Mesenchymal stem cell (in vitro differentiated cells and primary cell): ENCODE results near the gene COL6A5.
"Not testable (repeated sequence)": the region's sequence is repeated elsewhere in the genome, so short reads cannot be mapped to it uniquely, and the experiment has no call there.

ENCODE experiments used
- DNase-seq: peaks from one replicate; pipeline ENCODE4 v3.0.0-alpha.2; 2013
- H2AFZ ChIP-seq: one replicate; pipeline ENCODE4 v1.6.1; 2013; ENCODE audit warnings: low read depth, mild to moderate bottlenecking, control low read depth, inconsistent platforms, low read length, moderate library complexity
- H2AK5ac ChIP-seq: 2 replicates; pipeline ENCODE4 v1.6.1; 2013; ENCODE audit warnings: low read length, moderate library complexity, mild to moderate bottlenecking, inconsistent platforms; ENCODE audit not compliant: severe bottlenecking
- H2BK120ac ChIP-seq: one replicate; pipeline ENCODE4 v1.6.1; 2013; ENCODE audit warnings: low read depth, mild to moderate bottlenecking, inconsistent platforms, low read length, moderate library complexity
- H2BK12ac ChIP-seq, 2 experiments: one replicate each; pipeline ENCODE4 v1.6.1; 2013; ENCODE audit warnings: inconsistent platforms in 2 of 2, low read length in 2 of 2, mild to moderate bottlenecking in 2 of 2, moderate library complexity in 2 of 2, control low read depth in 1 of 2
- H2BK15ac ChIP-seq: one replicate; pipeline ENCODE4 v1.6.1; 2013; ENCODE audit warnings: mild to moderate bottlenecking, low read depth, inconsistent platforms; ENCODE audit not compliant: poor library complexity, severe bottlenecking
- H2BK5ac ChIP-seq: 2 replicates; pipeline ENCODE4 v1.6.1; 2013; ENCODE audit warnings: low read depth, mild to moderate bottlenecking, low read length, control low read depth, inconsistent platforms; ENCODE audit not compliant: poor library complexity, severe bottlenecking
- H3K14ac ChIP-seq, 2 experiments: one replicate each; pipeline ENCODE4 v1.6.1; 2013; ENCODE audit warnings: inconsistent platforms in 2 of 2, low read length in 2 of 2, control low read depth in 1 of 2, mild to moderate bottlenecking in 1 of 2, moderate library complexity in 1 of 2
- H3K18ac ChIP-seq, 2 experiments: one replicate each; pipeline ENCODE4 v1.6.1; 2013; ENCODE audit warnings: inconsistent platforms in 2 of 2, low read length in 2 of 2, control low read depth in 1 of 2, low read depth in 1 of 2, mild to moderate bottlenecking in 1 of 2
- H3K23ac ChIP-seq, 2 experiments: one replicate each; pipeline ENCODE4 v1.6.1; 2013; ENCODE audit warnings: inconsistent platforms in 2 of 2, low read length in 2 of 2, mild to moderate bottlenecking in 2 of 2, moderate library complexity in 2 of 2, control low read depth in 1 of 2
- H3K27ac ChIP-seq: 2 replicates; pipeline ENCODE4 v1.5.1; 2013; ENCODE audit warnings: mild to moderate bottlenecking, moderate library complexity, low read length, control low read depth, inconsistent platforms; ENCODE audit not compliant: poor library complexity, severe bottlenecking
- H3K27me3 ChIP-seq, 2 experiments: 2 replicates each; pipeline versions ENCODE4 v1.6.1 to v1.7.0; 2013; ENCODE audit warnings: low read length in 2 of 2, mild to moderate bottlenecking in 2 of 2, moderate library complexity in 2 of 2, control low read depth in 1 of 2, inconsistent platforms in 1 of 2; ENCODE audit not compliant: control insufficient read depth in 1 of 2, insufficient read depth in 1 of 2
- H3K36me3 ChIP-seq, 2 experiments: 2 replicates each; pipeline versions ENCODE4 v1.6.1 to v1.7.0; 2013; ENCODE audit warnings: low read length in 2 of 2, control low read depth in 1 of 2, inconsistent platforms in 1 of 2, low read depth in 1 of 2, mild to moderate bottlenecking in 1 of 2; ENCODE audit not compliant: insufficient read depth in 2 of 2, control insufficient read depth in 1 of 2
- H3K4ac ChIP-seq, 2 experiments: one replicate each; pipeline ENCODE4 v1.6.1; 2013; ENCODE audit warnings: inconsistent platforms in 2 of 2, low read length in 2 of 2, mild to moderate bottlenecking in 2 of 2, moderate library complexity in 2 of 2, control low read depth in 1 of 2, low read depth in 1 of 2
- H3K4me1 ChIP-seq: 2 replicates; pipeline ENCODE4 v1.6.1; 2013; ENCODE audit warnings: low read depth, low read length, control low read depth; ENCODE audit not compliant: control insufficient read depth, insufficient read depth
- H3K4me2 ChIP-seq: 2 replicates; pipeline ENCODE4 v1.6.1; 2013; ENCODE audit warnings: low read length, mild to moderate bottlenecking, inconsistent platforms; ENCODE audit not compliant: poor library complexity, severe bottlenecking
- H3K4me3 ChIP-seq, 2 experiments: 2 replicates each; pipeline versions ENCODE4 v1.5.1 to v1.7.0; 2013; ENCODE audit warnings: low read length in 2 of 2, mild to moderate bottlenecking in 2 of 2, control low read depth in 1 of 2, low read depth in 1 of 2; ENCODE audit not compliant: insufficient read depth in 1 of 2
- H3K79me1 ChIP-seq: replicated peaks from 2 replicates; pipeline ENCODE4 v1.6.1; 2013; ENCODE audit warnings: mild to moderate bottlenecking, control low read depth, low read length, inconsistent platforms; ENCODE audit not compliant: poor library complexity, severe bottlenecking
- H3K9ac ChIP-seq: 2 replicates; pipeline ENCODE4 v1.7.0; 2013; ENCODE audit warnings: mild to moderate bottlenecking, low read length, moderate library complexity
- H3K9me3 ChIP-seq: 2 replicates; pipeline ENCODE4 v1.7.0; 2013; ENCODE audit warnings: mild to moderate bottlenecking, low read length; ENCODE audit not compliant: control insufficient read depth
- H4K8ac ChIP-seq: one replicate; pipeline ENCODE4 v1.6.1; 2013; ENCODE audit warnings: inconsistent platforms, mild to moderate bottlenecking, low read length, moderate library complexity
- H4K91ac ChIP-seq: one replicate; pipeline ENCODE4 v1.6.1; 2013; ENCODE audit warnings: mild to moderate bottlenecking, low read length, inconsistent platforms
- WGBS: methylation state at CpG from one replicate; pipeline ENCODE4 v1.1.7; 2013; ENCODE audit warnings: mixed read lengths; 5-methylcytosine and 5-hydroxymethylcytosine counted together

The COL6A5 gene

DNA sequence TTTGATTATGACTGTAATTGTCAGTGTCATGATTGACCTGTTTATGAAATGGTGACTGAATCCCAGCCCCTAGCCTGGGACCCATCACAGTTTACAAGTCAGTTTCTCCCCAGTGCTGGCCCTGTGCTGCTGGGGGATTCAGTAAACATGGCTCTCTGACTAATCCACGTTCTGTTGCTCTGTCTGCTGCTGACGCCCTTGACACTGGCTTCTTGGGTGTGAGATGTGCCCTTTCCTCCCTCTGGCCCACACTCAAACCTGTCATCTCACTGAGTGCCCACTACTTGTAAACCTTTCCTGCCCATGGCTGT lies 84.2 kb downstream of the COL6A5 start:
- Histone ChIP-seq H3K27me3 (peaks cover 0 to 5% of the 10 kb centered on the region in 2 experiments), H3K18ac (no peak overlapping the region), H3K23ac (no peak overlapping the region), H2BK15ac (no peak overlapping the region), H3K4me1 (peaks cover 5% of the 10 kb centered on the region), H3K4me3 (no peak overlapping the region), H3K79me1 (no peaks in the 10 kb centered on the region), H2AFZ (no peak overlapping the region), H3K9ac (no peak overlapping the region), H2BK120ac (no peak overlapping the region), H2BK12ac (no peak overlapping the region), H2BK5ac (no peak overlapping the region), H3K9me3 (no peaks in the 10 kb centered on the region), H3K36me3 (no peaks in the 10 kb centered on the region), H3K4ac (no peak overlapping the region), H4K8ac (no peak overlapping the region), H3K14ac (peak overlapping the region in 1 of 2 experiments; percentile 2), H3K4me2 (no peak overlapping the region), H4K91ac (no peak overlapping the region), H2AK5ac (no peak overlapping the region), H3K27ac (no peak overlapping the region)
- 25% methylated on average over 2 of the region's 2 CpGs for WGBS
- peak; percentile 9 for DNase-seq

DNA sequence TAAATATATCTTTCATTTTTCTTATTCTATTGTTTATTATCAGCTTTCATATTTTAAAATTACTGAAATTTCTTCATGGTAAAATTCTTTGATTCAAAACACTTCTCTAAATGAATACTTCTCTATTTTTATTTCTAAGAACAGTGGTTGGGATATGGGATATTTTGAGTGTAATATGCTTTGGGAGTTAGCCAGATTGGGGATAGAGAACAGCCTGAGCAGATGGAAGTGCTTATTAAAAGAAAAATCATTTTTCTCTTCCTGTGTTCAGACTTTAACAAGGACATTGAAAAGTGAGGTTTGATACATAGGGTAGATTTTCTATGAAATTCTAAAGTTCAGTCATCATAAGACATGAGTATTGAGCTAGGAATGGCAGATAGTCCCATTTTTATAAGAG lies 84.8 kb downstream of the COL6A5 start:
- Histone ChIP-seq H3K23ac (no peak overlapping the region), H3K27ac (no peak overlapping the region), H3K9ac (no peak overlapping the region), H2BK12ac (no peak overlapping the region), H3K14ac (no peak overlapping the region), H4K91ac (no peak overlapping the region), H3K18ac (no peak overlapping the region), H3K4me1 (peaks cover 5% of the 10 kb centered on the region), H2AFZ (no peak overlapping the region), H3K27me3 (peaks cover 0 to 5% of the 10 kb centered on the region in 2 experiments), H3K4ac (no peak overlapping the region), H3K4me2 (no peak overlapping the region), H3K36me3 (no peaks in the 10 kb centered on the region), H4K8ac (no peak overlapping the region), H3K9me3 (no peaks in the 10 kb centered on the region), H2BK15ac (no peak overlapping the region), H3K79me1 (no peaks in the 10 kb centered on the region), H2AK5ac (no peak overlapping the region), H2BK5ac (no peak overlapping the region), H2BK120ac (no peak overlapping the region), H3K4me3 (no peak overlapping the region)
- DNase-seq: no peak

DNA sequence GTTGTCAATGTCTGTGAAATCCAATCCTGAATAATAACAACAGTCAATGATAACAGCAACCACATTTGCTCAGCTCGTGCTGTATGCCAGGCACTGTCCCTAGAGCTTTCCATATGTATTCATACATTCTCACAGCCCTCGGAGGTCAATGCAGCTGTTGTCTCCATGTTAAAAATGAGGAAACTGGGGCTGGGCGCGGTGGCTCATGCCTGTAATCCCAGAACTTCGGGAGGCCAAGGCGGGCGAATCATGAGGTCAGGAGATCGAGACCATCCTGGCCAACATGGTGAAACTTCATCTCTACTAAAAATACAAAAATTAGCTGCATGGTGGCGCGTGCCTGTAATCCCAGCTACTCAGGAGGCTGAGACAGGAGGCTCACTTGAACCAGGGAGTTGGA lies 86.6 kb downstream of the COL6A5 start:
- not testable (repeated sequence) for H3K27ac ChIP-seq, H3K9ac ChIP-seq, H3K4me2 ChIP-seq, H3K23ac ChIP-seq, H2AK5ac ChIP-seq, DNase-seq, H3K4ac ChIP-seq, H2BK12ac ChIP-seq, H3K14ac ChIP-seq, H2AFZ ChIP-seq, H4K91ac ChIP-seq, H3K4me3 ChIP-seq, H3K79me1 ChIP-seq, H2BK15ac ChIP-seq, H2BK5ac ChIP-seq, H3K4me1 ChIP-seq, H2BK120ac ChIP-seq, H3K36me3 ChIP-seq, H3K27me3 ChIP-seq, H4K8ac ChIP-seq, H3K9me3 ChIP-seq, H3K18ac ChIP-seq
- 92% methylated on average over 8 of the region's 10 CpGs for WGBS

DNA sequence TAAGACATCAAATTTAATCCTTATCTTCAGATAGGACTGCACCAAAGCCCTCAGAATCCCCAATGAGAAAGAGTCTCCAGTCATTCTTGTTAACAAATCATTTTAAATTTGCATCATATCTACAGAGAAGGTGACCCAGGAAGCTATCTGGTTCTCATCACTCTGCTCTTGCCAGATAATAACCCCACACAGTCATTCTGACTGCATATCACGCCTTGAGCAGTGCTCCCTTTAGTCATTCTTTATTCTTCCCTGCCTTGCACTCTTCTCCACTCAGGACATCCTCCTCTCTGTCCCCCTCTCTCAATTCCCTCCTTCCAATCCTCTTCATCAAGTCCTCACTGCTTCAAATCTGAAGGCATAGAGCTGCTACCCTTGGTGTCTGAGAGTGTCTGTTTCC lies 87.8 kb downstream of the COL6A5 start:
- no peak overlapping the region for H4K8ac ChIP-seq
- DNase-seq: no peak
- no peak overlapping the region for H4K91ac ChIP-seq
- H3K14ac ChIP-seq: no peak overlapping the region
- H2BK15ac ChIP-seq: no peak overlapping the region
- H3K4me3 ChIP-seq: no peak overlapping the region
- no peak overlapping the region for H3K9ac ChIP-seq
- H2AFZ ChIP-seq: no peak overlapping the region
- no peak overlapping the region for H3K4me2 ChIP-seq
- 70% methylated on average over 1 of the region's 1 CpG for WGBS
- H3K36me3 ChIP-seq: no peaks in the 10 kb centered on the region
- no peak overlapping the region for H2BK5ac ChIP-seq
- peaks cover 5% of the 10 kb centered on the region for H3K4me1 ChIP-seq
- no peak overlapping the region for H3K27ac ChIP-seq
- no peaks in the 10 kb centered on the region for H3K9me3 ChIP-seq
- peaks cover 0 to 5% of the 10 kb centered on the region in 2 experiments for H3K27me3 ChIP-seq
- H3K23ac ChIP-seq: no peak overlapping the region
- no peak overlapping the region for H2BK120ac ChIP-seq
- H3K18ac ChIP-seq: no peak overlapping the region
- no peak overlapping the region for H2BK12ac ChIP-seq
- H3K4ac ChIP-seq: no peak overlapping the region
- H3K79me1 ChIP-seq: no peaks in the 10 kb centered on the region
- no peak overlapping the region for H2AK5ac ChIP-seq
